Measurements from ENCODE around the gene SFT2D2. TPM values are rescaled to one million over a fixed set of nuclear protein-coding genes. Genes with fewer than 3 reads are reported as not detected.

Gene SFT2D2
- total RNA-seq: 23.5 and 43.6 TPM in 2 replicates

GRCh38 chr1:168225476-168226190, at the start of gene SFT2D2:
SFT2D2 (plus strand) TSS chr1:168226004; CDS start chr1:168226080, 76 bp downstream.

GRCh38 chr1:168178638-168179437, 47.0 kb upstream of the SFT2D2 start, which contains the start of gene TIPRL:
TIPRL (plus strand) TSS chr1:168178962; CDS start chr1:168179078, 116 bp downstream.

DNA sequence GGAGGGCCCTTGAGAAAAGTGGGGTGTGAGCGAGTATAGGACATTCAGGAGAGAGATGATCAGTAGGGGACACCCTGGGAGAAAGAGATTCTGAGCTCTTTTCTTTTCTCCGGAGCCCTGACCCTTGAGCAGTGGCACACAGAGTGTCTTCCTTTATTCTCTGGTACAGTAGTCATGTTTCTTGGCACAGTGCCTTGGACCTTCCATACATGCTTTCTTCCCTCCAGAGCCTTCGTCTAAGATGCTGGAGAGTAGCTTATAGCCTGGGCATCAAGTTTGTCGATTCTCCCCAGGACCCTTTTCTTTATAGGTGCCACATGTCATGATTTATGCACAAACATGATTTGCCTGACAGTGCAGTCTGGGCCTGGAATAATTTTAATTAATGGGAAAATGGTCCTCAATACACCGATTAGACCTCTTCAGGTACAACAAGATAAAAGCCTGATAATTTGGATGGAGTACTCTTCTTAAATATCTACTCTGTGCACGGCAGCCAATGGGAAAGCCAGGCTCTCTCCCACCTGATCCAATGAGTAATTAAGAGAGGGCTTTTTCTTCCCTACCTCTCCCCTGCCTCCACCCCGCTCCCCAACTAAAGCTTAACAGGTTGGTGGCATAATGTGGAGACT, 54.6 kb downstream of the SFT2D2 start, which contains the start of gene TBX19:
Gene TBX19 (plus strand): TSS at position 582 of the 632 bp plus-strand sequence. CDS start 214 bp downstream, outside the sequence.

Other genes with a start within 250 kb of the SFT2D2 start
- 3.0 and 5.7 TPM in 2 replicates for gene GPR161, start 89.1 kb upstream of the SFT2D2 start, total RNA-seq
- gene TIPRL, start 47.0 kb upstream of the SFT2D2 start, total RNA-seq: 19.4 and 39.1 TPM in 2 replicates
- 0.44 and 1.1 TPM in 2 replicates for gene TBX19, start 54.9 kb downstream of the SFT2D2 start, total RNA-seq

All from cardiac ventricle fibroblast (primary cell).